GM21825 (cell line): ENCODE data around the gene DUSP19.
"Not testable (repeated sequence)": the region's sequence is repeated elsewhere in the genome, so short reads cannot be mapped to it uniquely, and the experiment has no call there.

Experiments used
- ATAC-seq: cut with Tn5 transposase; IDR thresholded peaks from one replicate; pipeline ENCODE4 v1.9.1; 2021; ENCODE audit warnings: mild to moderate bottlenecking, moderate library complexity; ENCODE audit not compliant: unreplicated experiment

DUSP19 gene, protein sequence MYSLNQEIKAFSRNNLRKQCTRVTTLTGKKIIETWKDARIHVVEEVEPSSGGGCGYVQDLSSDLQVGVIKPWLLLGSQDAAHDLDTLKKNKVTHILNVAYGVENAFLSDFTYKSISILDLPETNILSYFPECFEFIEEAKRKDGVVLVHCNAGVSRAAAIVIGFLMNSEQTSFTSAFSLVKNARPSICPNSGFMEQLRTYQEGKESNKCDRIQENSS

DNA sequence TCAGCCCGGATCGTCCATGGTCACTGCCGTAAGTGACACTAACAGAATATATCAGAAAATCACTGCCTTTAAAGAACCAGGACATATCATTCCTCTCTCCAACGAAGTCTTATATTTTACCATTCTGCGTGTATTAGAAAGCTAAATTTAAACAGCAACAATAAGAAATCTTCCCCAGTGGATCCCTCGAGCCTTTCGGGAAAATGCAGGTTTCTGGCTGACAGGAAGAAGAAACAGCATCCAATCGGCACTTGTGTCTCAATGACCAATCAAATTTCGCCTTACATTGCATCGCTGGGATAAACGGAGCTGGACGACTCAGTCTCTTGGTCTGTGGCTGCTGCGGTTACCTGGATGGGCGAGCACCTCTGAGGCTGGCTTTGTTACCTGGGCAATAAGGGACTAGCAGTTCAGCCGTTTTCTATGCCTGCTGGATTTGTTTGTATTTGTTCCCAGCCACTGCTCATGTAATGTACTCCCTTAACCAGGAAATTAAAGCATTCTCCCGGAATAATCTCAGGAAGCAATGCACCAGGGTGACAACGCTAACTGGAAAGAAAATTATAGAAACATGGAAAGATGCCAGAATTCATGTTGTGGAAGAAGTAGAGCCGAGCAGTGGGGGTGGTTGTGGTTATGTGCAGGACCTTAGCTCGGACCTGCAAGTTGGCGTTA lies at the start of gene DUSP19:
Gene DUSP19, plus strand, starts transcription at position 284 of the 675 bp plus-strand sequence. Its CDS starts 187 bp downstream, at position 471.
- ATAC-seq, result peak; percentile 94

DNA sequence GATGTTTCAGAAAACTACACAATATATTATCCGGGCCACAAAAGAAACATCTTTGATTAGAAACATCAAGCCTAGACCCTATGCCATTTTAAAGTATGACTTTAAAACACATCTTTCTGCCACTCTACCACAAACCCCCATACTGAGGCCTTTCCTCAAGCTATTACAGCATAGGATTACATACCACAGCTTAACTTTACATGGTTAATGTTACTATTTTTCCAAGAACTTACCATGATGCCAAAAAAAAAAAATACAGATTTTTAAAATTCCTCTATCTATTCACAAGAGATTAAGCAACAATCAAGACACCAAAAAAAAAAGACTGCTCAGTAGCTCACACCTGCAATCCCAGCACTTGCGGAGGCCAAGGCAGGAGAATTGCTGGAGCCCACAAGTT lies 49.3 kb upstream of the DUSP19 start:
- ATAC-seq, result no peak

DNA sequence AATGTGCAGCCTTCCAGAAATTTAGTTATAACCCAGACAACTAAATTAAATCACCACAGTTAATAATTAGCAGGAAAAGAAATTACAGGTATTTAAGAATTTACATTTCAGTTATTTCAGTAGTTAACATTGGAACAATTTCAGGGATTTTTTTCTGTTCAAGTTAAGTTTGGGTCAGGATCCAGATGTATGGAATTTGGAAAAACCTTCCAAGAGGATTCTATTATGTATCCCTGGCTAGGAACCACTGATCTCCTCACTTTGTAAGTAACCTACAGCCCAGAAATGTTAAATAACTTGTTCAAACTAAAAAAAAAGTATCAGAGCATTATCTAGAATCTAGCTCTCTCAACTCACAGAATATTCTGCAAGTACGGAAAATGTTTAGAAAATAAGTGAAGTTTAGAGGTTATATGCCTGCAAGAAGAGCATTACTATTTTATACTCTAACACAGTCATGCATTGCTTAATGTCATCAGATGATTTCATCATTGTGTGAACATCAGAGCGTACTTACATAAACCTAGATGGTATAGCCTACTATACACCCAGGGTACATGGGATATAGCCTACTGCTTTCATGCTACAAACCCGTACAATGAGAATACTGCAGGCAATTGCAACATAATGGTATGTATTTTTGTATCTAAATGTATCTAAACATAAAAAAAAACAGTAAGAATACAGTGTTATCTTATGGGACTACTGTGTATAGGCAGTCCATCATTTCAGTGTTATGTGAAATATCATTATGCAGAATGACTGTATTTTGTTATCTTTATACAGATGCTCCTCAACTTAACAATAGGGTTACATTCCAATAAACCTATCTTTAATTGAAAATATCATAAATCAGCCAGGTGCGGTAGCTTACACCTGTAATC lies 46.4 kb upstream of the DUSP19 start:
- no peak for ATAC-seq

DNA sequence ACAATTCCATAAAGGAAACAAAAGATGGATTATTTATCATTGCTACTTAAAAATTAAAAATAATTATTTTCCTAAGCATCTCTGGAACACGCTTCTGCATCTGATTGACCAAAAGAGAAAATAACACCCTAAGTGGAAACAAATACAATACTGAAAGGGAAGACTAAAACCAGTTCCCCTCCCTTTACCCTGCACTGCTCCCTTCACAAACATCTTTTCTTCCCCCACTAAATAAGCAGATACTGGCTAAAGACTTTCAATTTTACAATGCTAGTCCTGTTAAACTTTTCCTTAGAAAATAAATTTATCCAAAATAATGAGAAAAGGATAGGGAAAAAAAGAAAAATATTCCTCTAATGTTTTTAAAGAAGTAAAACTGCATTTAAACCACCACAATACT lies 44.6 kb upstream of the DUSP19 start:
- no peak for ATAC-seq

DNA sequence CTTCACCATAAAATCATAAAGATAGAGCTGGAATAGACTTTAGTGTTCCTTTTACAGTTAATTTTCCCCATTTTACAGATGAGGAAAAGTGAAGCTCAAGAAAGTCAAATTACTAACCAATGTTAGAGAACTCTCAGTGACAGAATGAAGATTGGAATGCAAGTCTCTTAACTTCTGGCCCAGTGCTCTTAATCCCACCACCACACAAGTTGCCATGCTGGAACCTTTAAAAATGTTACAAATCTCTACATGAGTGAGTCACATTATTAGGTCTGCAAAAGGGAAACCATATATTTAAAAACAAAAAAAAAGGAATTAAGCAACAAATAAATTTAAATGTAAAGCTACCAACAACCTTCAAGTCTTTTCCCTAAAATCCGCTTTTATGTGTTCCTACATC lies 43.7 kb upstream of the DUSP19 start:
- ATAC-seq, result no peak

DNA sequence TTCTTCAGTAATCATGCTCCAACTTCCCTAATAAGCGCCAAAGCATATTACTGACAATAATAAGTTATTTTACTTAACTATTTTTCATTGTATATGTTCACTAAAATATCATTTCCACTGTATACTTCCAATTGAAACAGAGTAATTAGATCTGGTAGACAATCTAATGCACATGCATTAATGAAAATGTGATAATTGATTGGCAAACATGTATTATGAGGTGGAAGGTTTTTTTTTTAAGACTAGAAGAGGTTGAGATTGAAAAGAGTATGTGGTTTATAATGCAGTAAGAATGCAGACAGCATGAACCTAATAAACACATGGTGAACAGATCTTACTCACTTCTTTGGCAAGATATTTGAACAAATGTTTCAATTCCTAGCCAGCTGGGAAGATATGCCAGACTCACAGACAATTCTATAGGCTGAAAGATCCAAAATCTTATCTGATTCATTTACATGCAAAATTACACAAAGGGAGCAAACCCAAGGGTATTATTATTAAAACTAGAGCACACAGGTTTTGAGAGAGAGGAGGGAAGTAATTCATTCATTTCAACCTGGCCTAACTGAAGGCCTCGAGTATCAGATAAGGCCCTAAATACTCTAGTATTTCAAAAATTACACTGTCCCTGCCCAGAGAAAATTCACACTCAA lies 43.1 kb upstream of the DUSP19 start:
- no peak for ATAC-seq

DNA sequence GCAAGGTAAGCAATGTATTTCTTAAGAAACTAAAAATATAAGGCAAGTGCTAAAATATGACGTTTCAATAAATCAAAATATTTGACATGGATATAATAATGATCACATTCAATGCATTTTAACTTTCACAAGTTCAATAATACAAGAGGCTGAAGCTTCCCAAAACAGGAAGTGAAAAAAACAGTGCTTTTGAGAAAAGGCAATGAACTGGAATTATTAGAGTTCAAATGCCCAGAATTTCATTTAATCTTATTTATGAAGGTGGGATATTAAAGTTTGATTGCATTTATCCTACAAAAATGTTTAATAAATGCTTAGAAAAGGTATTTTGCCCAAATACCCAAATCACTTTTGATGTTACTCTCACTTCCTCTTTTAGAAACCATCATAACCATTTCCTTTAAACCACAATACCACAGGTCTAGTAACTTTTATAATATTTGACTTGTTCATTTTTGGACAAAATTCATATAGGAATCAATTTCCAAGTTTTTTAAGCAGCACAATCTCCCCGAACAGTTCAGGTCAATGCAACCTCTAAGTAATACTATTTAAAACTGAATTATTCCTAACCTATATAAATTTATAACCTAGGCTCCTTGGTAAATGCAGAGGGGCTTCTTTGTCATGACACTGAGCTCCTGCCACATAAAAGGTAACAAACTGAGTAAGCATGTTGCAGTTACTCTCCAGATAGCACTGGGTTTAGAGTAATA lies 42.4 kb upstream of the DUSP19 start:
- ATAC-seq, result peak; percentile 48

DNA sequence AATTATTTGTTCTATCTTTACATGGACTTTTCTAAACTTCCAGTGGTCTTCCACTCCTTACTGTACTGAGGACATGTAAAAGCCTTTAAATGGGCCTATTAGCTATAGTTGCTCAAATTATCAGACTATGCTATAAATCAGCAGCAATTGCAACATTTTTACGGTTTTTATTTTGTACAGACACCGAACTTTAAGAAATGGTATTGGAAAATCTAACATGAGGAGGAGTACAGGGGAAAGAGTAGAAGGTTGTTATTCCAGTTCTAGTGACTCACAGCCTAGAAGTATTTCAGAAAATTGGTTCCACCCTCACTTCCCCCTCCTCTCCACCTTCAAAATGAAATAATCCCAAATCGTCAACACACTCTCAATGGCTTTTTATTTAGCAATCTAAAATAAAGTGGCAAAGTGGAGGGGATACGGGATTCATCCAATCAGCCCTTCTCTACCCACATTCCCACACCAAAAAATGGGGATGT lies 41.4 kb upstream of the DUSP19 start:
- ATAC-seq, result no peak

DNA sequence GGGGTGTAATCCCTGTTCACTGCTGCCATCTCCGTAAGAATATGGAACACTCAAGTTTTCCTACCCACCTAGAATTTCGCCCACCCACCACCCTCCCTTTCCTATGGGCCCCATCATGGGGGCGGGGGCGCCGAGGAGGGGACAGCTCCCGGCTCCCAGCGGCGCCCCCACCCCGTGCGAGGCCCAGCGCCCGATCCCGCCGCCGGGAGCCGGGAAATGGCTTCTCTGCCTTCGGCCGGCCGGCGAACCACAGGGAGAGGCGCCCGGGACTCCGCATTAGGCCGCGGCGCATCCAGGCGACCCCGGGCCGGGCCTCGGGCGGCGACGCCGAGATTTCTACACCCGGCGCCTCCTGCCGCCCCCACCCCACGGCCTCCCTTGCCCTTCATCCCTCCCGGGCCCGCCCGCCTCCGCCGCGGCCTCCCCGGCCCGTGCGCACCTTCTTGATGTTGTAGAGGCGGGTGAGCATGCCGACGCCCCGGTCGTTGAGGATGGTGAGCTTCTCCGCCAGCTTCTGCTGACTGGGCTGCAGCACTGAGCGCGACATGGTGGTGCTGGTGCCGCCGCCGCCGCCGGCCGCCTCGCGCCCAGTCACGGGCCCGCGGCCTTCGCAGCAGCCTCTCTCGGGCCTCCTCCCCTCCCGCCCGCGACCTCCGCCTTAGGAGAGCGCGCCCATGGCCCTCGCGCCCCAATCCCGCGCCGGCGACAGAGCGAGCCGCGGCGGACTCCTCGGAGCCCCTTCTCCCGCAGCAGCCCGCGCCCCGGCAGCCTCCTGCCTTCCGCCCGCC lies 40.8 kb upstream of the DUSP19 start:
- ATAC-seq, result peak; percentile 34

DNA sequence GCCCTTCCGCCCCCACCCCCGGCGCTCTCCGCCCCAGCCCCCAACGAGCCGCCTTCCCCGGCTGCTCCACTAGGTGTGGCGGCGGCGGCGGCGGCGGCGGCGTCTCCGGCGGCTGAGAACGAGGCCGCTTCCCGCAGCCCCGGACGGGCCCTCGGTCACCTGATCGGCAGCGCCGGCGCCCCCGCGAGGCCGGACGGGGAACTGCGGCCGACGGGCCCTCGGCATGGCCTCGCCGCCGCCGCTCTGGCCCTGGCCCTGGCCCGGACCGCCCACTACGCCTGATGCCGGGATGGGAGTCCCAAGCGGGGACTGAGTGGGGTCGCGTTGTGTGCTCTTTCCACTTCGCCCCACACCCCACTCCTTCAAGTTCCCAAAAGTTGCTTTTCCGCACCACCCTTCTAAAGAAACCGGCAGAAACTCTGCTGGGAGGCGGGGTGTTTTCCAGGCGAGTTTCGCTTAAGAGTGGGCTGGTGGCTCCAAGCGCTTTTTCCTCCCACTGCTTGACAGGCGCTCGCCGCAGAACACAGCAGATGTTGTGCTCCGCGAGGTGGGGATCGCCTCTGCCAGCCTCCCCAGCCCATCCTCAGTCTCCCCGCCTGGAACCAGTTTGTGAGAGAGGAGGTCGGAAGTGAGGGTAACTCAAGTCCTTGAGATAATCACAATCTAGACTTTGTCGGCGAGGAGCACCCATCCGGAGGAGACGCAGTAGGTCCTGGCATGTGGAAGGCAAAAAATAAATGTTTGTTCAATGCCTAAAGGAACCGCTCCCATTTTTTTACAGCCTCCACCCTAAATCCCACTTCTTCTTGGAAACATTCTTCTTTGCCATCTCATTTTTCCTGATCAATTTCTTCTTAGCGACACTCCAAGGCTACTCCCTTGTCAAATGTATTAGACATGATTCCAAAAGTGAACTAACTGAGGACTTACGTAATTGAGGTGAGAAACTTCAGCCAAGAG lies 39.9 kb upstream of the DUSP19 start, which contains the start of gene NCKAP1:
Gene NCKAP1, minus strand, starts transcription at position 117 of the 960 bp plus-strand sequence. CDS start 358 bp downstream, outside the sequence.
- peak; percentile 80 for ATAC-seq

DNA sequence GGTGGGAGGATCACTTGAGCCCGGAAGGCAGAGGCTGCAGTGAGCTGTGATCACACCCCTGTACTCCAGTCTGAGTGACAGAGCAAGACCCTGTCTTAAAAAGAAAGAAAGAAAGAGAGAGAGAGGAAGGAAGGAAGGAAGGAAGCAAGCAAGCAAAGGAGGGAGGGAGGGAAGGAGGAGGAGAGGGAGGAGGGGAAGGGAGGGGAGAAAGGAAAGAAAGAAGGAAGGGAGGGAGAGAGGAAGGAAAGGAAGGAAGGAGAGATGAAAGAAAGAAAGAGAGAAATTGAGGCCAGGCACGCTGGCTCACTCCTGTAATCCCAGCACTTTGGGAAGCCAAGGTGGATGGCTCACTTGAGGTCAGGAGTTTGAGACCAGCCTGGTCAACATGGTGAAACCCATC lies 37.9 kb upstream of the DUSP19 start:
- no peak for ATAC-seq

DNA sequence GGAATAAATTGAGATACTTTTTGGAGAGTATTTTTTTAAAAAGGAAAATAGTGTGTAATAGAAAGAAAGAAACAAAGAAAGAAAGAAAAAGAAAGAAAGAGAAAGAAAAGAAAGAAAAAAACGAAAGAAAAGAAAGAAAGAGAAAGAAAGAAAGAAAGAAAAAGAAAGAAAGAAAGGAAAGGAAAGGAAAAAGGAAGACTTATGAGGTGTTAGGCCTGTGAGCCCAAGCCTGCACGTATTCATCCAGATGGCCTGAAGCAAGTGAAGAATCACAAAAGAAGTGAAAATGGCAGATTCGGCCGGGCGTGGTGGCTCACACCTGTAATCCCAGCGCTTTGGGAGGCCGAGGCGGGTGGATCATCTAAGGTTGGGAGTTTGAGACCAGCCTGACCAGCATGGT lies 35.0 kb upstream of the DUSP19 start:
- not testable (repeated sequence) for ATAC-seq

DNA sequence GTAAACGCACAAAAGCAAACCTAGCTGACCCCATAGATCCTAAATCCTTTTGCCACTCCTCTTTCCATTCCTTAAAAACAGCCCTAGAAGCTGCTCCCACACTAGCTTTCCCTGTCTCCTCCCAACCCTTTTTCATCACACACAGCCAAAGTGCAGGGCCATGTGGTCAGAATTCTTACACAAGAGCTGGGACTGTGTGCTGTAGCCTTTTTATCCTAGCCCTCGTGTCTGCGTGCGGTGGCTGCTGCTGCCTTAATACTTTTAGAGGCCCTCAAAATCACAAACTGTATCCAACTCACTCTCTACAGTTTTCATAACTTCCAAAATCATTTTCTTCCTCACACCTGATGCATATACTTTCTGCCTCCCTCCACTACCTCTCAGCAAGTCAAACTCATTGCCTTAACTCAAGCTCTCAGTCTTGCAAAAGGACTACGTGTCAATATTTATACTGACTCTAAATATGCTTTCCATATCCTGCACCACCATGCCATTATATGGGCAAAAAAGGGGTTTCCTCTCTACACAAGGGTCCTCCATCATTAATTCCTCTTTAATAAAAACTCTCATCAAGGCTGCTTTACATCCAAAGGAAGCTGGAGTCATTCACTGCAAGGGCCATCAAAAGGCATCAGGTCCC lies 30.9 kb upstream of the DUSP19 start:
- not testable (repeated sequence) for ATAC-seq

DNA sequence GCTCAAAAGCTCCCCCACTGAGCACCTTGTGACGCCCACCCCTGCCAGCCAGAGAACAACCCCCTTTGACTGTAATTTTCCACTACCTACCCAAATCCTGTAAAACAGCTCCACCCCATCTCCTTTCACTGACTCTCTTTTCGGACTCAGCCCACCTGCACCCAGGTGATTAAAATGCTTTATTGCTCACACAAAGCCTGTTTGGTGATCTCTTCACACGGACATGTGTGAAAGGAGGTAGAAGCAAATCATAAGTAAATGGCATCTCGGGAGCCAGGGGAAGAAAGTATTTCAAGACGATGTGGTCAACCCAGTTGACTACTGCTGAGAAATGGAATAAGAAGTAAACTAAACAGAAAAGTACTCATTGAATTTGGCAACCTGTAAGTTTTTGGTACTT lies 29.1 kb upstream of the DUSP19 start:
- ATAC-seq, result no peak

DNA sequence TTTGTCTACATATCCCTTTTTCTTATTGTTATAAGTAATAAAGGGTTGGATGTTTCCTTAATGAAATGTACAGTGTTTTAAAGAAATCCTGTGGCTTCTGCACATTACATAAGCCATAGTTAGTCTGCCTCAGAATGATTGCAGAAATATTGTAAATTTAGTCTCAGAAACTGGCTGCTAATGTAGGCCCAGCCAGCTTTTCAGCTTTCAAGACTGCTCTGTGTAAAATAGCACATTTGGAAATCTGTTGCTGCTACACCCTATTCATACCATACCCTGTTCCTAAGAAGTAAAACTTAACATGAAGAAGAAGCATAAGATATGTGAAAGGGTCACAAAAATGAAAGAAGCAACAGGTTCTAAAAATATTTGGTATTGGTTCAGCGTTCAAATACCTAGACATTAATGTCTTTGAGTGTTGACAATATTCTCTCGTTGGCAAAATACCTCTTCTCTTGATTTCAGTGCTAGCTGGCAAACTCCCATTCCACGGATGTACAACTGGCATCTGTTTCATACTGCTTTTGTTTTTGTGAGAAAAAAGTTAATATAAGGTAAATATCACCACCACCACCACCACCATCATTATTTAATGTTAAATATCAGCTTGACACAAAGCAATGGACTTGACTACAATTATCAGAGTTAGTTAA lies 21.1 kb upstream of the DUSP19 start:
- ATAC-seq, result peak; percentile 44

DNA sequence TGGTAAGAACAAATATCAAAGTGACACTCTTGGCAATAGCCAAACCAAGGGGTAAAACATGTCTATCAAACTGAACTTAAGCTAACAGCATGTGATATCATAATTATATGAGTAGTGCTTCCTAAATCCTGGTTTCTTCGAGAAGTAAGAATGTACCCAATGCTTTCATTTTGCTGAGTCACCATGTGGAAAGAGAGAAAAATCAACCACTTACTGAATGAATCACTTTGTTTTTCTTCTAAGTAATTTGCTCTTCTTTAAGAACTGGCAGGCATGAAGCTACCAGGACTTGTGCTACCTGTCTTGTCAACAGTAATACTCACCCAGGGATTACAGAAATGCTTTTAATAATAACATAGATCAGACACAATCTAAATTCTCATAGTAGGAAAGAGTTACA lies 19.0 kb upstream of the DUSP19 start:
- no peak for ATAC-seq

DNA sequence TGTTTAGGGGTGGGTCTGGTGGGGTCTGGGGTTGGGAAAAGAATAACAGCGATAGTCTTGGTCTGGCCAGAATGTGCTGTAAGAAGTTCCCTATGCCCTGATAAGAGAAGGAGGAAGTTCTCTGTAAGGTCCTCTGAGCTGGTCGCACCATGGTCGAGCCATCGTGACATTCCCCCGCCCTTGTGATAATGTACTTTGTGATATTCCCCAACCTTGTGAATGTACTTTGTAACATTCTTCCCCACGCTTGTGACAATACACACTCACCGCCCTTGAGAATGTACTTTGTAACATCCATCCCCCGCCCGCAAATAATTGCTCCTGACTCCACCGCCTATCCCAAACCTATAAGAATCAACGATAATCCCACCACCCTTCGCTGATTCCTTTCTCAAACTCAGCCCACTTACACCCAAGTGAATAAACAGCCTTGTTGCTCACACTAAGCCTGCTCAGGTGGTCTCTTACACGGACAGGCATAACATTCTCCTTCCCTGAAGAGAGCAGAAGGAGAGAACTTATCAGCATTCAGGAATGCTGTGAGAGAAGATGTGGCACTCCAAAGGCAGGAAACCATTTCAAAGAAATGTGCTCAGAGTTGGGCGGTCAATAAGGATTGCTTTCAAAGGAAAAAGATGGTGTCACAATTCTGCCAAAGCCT lies 17.8 kb upstream of the DUSP19 start:
- no peak for ATAC-seq
